Germinal center (tissue), 1 donor: Measurements from ENCODE around the gene OTOP3.

Source experiments
- DNase-seq: peaks from one replicate; pipeline ENCODE4 v3.0.0; 2012; ENCODE audit warnings: mixed read lengths, low spot score

OTOP3 gene

GRCh38 chr17:74986206-74986576 is 50.5 kb downstream of the OTOP3 start:
- DNase-seq = no peak

- peak; percentile 96 for DNase-seq
These were observed 51.8 kb downstream of the OTOP3 start, which contains the start of gene CDR2L for GRCh38 chr17:74987418-74987908. TSS of gene CDR2L (plus strand) at chr17:74987632. CDS start at chr17:74988044, 412 bp downstream.

- no peak for DNase-seq
These were observed 52.4 kb downstream of the OTOP3 start for GRCh38 chr17:74987909-74988711.

GRCh38 chr17:74990581-74991105 is 54.9 kb downstream of the OTOP3 start:
- DNase-seq = no peak

DNA sequence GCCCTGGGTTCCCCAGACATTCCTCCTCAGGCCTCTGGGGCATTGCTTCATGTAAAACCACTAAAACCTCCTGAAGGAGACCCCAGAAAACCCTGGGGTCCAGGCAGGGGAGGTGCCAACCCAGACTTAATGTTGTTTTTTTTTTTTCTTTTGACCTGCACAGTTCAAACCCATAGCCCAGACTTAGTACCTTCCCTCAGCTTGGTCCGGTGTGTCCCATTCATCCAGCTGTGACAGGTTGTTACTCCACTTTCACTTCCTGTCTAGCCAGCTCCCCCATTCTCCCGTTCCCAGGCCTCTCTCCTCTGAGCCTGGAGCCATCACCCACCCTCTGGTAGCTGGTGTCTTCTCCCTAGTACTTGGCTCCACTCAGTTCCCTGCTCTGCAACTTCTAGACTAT is 56.5 kb downstream of the OTOP3 start:
- no peak for DNase-seq

- no peak for DNase-seq
These were observed 58.7 kb downstream of the OTOP3 start for GRCh38 chr17:74994440-74994839.

- no peak for DNase-seq
These were observed 60.1 kb downstream of the OTOP3 start for GRCh38 chr17:74995847-74996246.

DNA sequence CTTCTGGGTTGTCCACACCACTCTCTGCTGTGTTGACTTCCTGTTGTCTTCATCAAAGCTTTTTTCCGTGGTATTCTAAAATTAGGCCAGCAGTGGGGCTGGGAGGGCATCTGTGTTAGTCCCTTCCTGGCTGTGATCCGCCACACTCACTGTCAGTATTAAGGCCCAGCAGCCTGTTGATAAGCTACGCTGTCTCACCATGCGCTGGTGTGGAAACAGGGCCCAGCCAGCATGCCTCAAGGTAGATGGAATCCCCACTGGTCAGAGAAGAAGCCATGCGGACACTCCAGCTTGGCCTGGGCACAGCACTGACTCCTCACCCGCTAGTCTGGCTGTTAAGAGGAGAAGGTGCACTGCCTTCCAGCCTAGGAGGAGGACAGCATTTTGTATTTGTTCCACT is 63.1 kb downstream of the OTOP3 start:
- DNase-seq = no peak

- DNase-seq = no peak
These were observed 63.8 kb downstream of the OTOP3 start for GRCh38 chr17:74999523-74999922.
